Limb (tissue), 2 donors: Measurements from ENCODE around the gene CARMIL1.
A peak's percentile ranks its signal among the peaks of the same experiment; 100 is the strongest.

Experiments
- DNase-seq, 2 donors: peaks; one replicate each; pipeline ENCODE4 v3.0.0-alpha.2; 2016; ENCODE audit errors: extremely low spot score in 2 of 2

Gene CARMIL1

DNA sequence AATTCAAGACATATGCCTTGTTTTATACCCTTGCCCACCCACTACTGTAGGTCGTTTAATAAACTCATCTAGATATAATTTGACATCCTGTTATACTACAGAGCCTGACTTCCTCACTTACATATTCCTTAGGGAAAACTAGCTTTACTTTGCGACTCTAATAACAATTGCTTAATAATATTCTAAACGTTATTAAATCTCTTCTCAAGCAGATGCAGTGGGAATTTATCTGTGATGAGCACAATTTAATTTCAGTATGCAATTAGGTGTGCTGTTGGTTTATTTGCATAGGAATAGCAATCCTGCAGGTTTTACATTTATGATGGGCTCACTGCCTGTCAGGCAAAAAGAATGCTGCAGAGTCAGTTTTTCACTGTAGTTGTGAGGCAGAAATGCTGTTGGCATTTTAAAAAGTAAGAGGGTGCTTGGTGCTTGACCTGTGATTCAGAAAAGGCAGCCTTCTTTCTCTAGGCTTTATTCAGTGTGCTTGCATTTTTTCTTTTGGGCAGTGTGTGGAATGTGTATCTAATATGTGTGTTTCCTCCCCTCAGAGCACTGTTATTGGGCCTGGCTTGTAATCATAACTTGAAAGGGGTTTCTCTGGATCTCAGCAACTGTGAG is 220.6 kb downstream of the CARMIL1 start:
- no peak for DNase-seq

- no peak for DNase-seq
These were observed 224.5 kb downstream of the CARMIL1 start for GRCh38 chr6:25503686-25504085.

DNA sequence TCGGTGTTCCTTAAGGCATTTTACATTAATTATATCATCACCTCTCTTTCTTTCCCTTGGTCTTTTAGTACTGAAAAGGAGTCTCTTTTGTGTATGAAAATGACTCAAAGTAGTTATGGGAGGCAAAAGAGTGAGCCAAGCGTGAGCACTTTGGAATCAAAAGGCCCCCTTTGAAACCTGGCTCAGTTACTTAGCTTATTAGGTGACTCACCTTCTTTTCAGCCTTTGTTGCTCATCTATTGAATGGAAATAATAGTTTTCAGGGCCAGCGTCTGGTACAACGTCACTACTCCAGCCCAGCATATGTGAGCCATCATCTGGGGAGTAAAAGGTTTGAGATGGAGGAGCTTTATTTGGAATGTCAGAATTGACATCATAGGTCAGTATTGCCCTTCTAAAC is 225.5 kb downstream of the CARMIL1 start:
- DNase-seq = no peak

- DNase-seq = no peak
These were observed 226.8 kb downstream of the CARMIL1 start for GRCh38 chr6:25506020-25506419.

- DNase-seq = no peak
These were observed 228.9 kb downstream of the CARMIL1 start for GRCh38 chr6:25508051-25508450.

DNA sequence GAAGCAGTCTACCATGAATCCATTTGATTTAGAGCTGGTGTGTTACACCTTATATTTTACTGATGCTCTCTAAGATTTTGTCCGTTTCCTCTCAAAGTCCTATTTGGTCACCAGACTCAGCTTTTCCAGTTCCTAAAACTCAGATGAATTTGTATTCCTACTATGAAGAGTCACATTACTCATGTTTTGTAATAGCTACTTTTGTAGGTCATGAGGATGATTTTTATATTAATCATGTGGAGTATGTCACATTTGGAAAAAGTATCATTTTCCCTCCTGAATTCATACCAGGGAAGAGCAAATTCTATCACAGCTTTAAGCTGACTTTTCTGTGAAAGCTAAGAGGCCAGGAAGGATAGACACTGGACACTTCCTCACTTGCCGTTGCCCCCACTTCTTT is 232.2 kb downstream of the CARMIL1 start:
- DNase-seq = no peak

DNA sequence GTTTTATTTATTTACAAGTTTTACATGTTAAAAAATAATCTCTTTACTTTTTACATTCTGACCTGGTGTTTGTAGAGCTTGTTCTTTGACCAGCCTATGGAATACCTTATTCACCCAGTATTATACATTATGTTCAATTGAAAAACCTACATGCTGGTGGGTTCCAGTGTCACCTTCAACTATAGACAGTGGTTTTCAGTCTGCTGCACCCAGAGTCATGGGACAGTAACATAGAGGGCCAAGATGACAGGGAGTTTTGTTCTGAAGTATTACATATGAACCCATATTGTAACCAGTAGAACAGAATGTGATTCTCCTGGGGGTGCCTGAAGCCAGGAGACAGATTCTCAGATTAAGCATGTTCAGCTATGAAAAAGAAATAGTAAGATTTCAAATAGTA is 233.4 kb downstream of the CARMIL1 start:
- DNase-seq = no peak

DNA sequence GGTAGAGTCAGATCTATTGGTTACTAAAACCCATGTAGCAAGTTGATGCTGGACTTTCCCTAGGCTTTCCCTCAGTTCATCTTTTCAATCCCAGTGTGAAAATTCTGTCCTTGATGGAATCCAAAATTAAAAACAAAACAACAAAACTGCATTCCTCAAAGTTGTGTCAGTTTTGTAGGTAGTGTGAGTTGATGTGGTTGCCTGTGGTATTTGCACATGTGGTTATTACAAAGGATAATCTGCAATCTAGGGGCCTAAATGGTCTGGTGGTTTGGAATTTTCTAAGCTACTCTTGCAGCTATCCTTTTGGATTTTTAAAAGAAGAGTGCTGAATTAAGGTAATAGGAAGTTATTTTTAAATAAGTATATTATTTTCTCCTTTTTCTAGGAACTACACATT is 240.7 kb downstream of the CARMIL1 start:
- no peak for DNase-seq

GRCh38 chr6:25524542-25524941 is 245.4 kb downstream of the CARMIL1 start:
- DNase-seq = no peak

DNA sequence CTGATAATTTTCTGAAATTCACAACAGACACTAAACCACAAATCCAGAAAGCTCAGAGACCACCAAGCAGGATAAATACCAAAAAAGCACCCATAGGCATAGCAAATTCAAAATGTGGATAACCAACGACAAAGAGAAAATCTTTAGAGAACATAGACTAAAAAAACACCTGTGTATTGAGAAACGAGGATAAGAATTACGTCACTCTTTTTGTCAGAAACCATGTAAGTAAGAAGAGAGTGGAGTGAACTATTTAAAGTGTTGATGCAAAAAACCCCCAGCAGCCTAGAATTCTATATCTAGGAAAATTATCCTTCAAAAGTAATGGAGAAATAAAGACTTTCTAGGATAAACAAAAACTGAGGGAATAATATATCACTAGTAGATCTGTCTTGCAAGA is 245.9 kb downstream of the CARMIL1 start:
- DNase-seq = no peak

DNA sequence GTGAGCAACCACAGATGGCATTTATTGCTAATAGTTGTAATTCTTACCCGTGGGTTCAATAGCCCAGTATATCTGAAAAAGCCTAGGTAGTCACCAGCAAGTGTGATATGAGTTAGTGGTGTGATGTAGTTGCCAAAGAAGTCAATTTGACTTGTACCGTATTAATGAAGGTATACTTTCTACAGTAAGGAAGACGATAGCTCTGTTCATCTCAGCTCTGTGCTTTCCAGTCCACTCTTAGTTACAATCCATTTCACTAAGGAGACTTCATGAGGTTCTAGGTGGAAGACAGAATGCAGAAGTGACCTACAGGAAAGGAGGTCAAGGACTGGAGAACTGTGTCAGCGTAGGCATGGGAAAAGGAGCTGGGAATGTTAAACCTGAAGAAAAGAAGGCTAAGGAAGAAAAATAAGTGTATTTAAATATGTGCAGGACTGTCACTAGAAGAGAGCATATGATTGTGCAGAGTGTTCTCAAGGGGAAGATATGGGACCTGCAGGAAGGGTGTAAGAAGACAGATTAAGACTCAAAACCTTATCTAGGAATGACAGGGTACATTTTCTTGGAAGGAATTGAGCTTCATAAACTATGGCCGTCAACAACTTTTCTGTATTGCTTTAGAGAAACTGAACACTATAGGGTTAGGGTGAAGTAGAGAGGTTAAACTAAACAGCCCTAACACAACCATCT is 255.9 kb downstream of the CARMIL1 start:
- DNase-seq = no peak

GRCh38 chr6:25535632-25536225 is 256.6 kb downstream of the CARMIL1 start:
- DNase-seq = no peak

GRCh38 chr6:25536781-25537180 is 257.6 kb downstream of the CARMIL1 start:
- DNase-seq = no peak

DNA sequence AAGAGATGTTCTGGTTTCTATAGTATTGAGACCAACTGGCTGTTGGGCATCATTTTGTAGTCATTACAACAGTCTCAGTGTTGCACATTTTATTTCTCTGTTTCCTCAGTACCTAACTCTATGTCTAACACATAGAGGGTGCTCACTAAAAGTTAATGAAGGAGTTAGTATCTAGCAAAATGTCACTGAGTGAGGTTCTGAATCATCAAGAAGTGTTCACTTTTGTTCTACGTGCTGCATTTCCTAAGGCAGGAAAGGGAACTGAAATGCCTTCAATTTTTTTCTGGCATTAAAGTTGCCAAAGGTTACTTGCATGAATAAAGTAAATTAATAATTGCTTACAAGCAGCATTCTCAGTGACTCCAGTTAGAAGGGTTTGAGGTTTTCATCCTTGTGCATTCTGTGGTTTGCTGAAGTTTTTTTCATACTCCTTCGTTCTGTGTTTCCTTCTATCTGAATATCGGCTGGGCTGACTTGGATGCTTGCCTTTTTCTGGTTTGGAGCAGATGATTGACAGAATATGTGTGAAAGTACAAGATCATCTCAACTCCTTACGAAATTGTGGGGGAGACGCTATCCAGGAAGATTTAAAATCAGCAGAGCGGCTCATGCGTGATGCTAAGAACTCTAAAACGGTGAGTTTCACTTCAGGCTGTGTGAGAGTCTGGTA is 258.3 kb downstream of the CARMIL1 start:
- no peak for DNase-seq

DNA sequence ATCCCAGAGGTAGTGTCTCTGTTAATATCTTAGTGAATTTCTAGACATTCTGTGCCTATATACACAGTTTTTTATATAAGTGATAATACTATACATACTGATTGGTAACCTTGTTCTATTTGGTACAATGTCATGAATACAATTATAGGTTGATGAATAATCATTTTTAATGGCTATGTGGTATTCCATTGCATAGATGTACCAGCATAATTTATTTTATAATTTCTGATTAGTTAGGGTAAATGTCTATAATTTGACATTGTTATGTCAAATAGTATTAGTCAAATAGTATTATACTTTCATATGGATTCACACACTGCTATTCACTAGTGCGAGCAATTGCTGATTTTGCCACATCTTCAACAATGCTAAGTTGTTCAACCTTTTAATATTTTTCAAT is 262.1 kb downstream of the CARMIL1 start:
- DNase-seq = no peak

DNA sequence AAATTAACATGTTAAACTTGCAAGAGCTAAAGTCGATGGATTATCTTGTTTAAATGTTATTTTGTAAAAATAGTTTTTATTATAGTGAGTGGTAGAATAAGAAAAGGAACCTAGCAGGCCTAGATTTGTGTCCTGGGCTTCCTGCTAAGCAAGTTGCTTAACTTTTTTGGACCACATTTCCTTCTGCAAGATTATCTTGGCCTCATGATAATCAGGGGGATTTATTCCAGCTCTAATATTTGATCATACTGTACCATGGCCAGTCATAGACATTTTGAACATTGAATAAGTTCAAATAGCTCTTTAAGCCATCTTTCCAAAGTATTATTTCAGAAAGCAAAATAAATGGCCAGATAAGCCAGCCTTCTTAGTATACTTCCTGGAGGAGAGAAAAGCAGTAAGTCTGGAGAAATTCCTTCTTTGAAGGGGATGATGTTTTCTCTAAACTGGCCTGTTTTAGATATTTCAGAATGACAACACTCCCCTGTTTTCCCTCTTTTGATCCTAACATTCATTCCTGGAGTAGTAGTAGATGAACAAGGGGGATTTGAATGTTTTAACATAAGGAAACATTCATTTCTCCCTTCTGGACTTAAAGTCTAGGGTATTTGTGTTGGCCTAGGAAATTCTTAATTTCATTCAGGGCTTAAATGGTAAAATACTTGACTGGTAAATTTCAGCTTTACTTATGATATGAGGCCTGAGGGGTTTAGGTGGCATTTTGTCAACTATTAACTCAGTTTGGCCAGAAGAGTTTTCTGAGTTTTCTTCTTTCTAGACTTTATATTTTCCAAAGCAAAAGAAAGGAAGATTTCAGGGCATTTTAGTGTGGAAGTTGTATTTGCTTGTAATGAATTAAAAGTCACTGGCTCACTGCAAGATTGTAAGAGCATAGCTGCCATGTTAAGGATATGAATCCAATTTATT is 264.1 kb downstream of the CARMIL1 start:
- DNase-seq = peak in 1 of 2 donors; percentile 36

DNA sequence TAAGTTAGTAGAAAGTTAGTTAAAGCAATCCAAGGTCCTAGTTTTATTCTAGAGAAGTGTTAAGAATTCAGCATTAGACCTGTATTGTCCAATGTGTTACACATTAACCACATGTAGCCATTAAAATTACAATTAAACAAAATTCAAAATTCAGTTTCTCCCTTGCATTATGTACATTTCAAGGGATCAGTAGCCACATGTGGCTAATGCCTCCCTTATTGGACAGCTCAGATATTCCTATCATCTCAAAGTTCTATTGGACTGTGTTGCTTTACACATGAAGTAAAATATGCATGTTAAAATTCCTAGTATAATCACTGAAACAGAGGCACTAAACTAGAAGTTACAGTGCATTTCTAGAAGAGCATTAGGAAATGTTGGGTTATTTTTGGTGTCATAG is 265.7 kb downstream of the CARMIL1 start:
- DNase-seq = no peak

DNA sequence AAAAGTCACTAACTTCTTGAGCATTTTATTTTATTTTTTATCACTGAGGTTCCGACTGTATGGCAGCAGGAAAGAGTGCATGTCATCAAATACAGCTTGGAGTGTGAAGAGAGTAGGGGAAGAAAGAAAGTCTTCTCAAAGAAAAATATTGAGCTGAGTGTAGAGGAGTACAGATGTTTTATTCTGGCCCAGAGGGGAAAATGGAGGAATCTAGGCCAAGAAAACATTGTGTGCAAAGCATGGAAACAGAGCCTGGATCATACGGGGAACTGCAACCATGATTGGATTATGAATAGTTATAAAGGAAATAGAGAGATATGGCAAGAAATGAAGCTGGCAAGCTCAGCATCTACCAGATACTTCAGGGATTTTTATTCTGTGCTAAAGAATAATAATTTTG is 268.6 kb downstream of the CARMIL1 start:
- DNase-seq = no peak

DNA sequence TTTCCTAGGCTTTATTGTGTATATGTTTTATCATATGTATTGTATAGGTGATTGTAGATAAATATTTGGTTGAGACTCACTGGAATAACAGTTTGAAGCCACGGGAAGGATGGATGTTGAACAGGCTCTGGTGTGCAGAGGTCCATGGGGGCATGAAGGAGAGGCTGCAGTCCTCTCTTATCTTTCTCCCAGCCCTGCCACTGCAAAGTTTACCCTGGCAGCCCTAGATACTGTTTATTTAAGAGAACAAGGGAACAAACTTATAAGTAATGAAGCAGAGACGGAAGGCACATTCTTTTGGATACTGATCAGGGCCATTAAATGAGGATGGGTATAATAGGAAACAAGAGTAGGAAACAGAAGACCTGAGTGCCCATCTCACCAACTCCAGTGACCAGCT is 269.3 kb downstream of the CARMIL1 start:
- DNase-seq = no peak

DNA sequence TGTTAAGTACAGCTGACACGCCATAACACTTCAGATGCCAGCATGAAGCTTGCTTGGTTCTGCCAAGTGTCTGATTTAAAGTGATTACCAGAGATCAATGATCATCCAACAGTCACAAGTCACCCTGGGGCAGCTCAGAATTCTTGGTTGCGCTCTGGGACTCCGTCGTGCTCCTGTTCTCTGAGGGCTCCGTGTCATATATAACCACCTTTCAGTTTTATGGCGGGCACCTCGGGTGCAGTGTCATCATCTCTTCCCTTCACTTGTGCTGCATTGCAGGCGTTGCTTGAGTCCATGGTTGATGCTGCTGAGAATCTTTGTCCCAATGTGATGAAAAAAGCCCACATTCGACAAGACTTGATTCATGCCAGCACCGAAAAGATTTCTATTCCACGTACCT is 271.5 kb downstream of the CARMIL1 start:
- DNase-seq = no peak

- DNase-seq = peak in 1 of 2 donors; percentile 16
These were observed 274.3 kb downstream of the CARMIL1 start for GRCh38 chr6:25553502-25553901.
